Mononuclear cell (primary cell): ENCODE results near the gene SLC25A26. TPM values are rescaled to one million over a fixed set of nuclear protein-coding genes. Genes with fewer than 3 reads are reported as not detected.
"Not testable (repeated sequence)": the region's sequence is repeated elsewhere in the genome, so short reads cannot be mapped to it uniquely, and the experiment has no call there.

Experiments
- H3K27me3 ChIP-seq: 2 replicates; pipeline ENCODE4 v1.6.0; 2011; ENCODE audit warnings: low read length, control low read depth; ENCODE audit not compliant: insufficient read depth
- H3K4me1 ChIP-seq: 2 replicates; pipeline ENCODE4 v1.5.1; 2011; ENCODE audit warnings: mild to moderate bottlenecking, low read length, control low read depth; ENCODE audit not compliant: insufficient read depth
- H3K4me3 ChIP-seq: 2 replicates; pipeline ENCODE4 v1.5.1; 2011; ENCODE audit warnings: mild to moderate bottlenecking, low read length, moderate library complexity
- H3K9me3 ChIP-seq: 2 replicates; pipeline ENCODE4 v1.5.1; 2011; ENCODE audit warnings: low read depth, mild to moderate bottlenecking, control low read depth, low read length
- total RNA-seq: library from RNA; depleted of rRNA; stranded (reverse); fragments of >200 nt; gene quantifications from one replicate; pipeline ENCODE4 v1.2.3, GENCODE V29; 2012

SLC25A26 gene
- total RNA-seq, 1 donor = 30.5 TPM

DNA sequence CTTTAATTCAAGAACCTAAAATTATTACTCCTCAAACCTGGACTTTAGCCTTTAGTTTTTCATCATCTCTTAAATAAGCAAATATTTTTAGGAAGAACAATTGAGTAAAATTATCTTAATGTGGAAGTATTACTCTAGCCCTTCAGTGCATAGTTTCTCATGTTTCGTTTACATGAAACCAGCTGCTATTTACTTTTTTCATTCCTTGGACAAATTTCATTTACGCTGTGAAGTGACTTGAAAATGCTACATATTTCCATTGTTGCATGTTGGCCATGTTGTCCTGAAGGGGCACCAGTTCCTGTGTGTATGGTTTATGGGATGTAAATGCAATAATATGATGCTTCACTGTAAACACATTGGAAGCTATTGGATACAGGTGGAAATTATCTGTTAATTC lies 49.9 kb downstream of the SLC25A26 start:
- H3K27me3 ChIP-seq = no peaks in the 10 kb centered on the region
- no peak overlapping the region for H3K4me3 ChIP-seq
- H3K9me3 ChIP-seq = no peaks in the 10 kb centered on the region
- H3K4me1 ChIP-seq = peaks cover 4% of the 10 kb centered on the region

DNA sequence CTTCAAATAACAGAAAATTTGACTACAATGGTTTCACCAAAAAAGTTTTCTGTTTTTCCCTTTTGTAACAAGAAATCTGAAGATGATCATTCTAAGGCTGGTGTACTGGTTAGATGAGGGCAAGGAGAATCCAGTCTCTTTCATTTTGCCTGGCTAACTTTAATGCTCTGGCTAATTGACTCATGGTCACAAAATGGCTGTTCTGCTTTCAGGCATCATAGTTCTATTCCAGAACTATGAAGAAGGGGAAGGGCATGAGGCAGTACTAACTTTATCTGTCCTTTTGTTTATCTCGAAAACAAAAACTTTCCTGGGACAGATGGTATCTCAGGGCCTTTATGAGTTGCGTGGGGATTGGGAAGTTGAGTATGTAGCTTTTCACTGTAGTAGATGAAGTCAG lies 50.4 kb downstream of the SLC25A26 start:
- peaks cover 4% of the 10 kb centered on the region for H3K4me1 ChIP-seq

GRCh38 chr3:66272016-66272415 lies 51.2 kb downstream of the SLC25A26 start:
- no peaks in the 10 kb centered on the region for H3K27me3 ChIP-seq
- H3K9me3 ChIP-seq = no peaks in the 10 kb centered on the region
- H3K4me1 ChIP-seq = peaks cover 4% of the 10 kb centered on the region
- no peak overlapping the region for H3K4me3 ChIP-seq

More for the DNA sequence above, 50.4 kb downstream of the SLC25A26 start:
- no peaks in the 10 kb centered on the region for H3K9me3 ChIP-seq
- no peaks in the 10 kb centered on the region for H3K27me3 ChIP-seq
- no peak overlapping the region for H3K4me3 ChIP-seq

DNA sequence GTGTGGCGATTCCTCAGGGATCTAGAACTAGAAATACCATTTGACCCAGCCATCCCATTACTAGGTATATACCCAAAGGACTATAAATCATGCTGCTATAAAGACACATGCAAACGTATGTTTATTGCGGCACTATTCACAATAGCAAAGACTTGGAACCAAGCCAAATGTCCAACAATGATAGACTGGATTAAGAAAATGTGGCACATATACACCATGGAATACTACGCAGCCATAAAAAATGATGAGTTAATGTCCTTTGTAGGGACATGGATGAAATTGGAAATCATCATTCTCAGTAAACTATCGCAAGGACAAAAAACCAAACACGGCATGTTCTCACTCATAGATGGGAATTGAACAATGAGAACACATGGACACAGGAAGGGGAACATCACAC lies 54.0 kb downstream of the SLC25A26 start:
- not testable (repeated sequence) for H3K27me3 ChIP-seq, H3K4me3 ChIP-seq, H3K4me1 ChIP-seq, H3K9me3 ChIP-seq

DNA sequence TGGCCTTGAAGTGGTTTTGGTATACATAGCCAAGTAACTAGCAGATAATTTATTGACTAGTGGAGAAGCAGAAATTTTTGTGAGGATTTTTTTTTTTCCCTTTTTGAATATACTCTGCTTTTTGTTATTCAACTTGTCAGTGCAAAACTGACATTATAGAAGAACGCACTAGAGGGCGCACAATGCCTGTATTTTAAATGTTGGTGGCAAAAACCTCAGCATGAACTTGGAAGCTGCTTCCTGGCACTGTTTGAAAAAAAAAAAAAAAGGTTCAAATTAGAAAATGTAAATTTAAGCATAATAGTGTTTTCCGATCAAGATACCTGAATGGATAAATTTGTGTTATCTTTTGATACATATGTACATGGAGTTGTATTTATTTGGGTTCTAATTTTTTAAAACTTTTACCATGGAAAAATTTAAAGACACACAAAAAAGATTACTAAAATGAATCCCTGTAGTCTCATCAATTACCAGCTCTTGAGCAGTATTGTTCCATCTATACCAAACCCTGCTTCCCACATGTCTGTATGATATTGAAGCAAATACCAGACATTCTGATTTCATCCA lies 56.0 kb downstream of the SLC25A26 start:
- Histone ChIP-seq H3K9me3 (no peaks in the 10 kb centered on the region), H3K27me3 (no peaks in the 10 kb centered on the region), H3K4me1 (no peaks in the 10 kb centered on the region), H3K4me3 (no peak overlapping the region)

- Histone ChIP-seq H3K4me1 (no peaks in the 10 kb centered on the region), H3K27me3 (no peaks in the 10 kb centered on the region), H3K4me3 (no peak overlapping the region), H3K9me3 (no peaks in the 10 kb centered on the region)
Observed at GRCh38 chr3:66279168-66279567, 58.4 kb downstream of the SLC25A26 start.

GRCh38 chr3:66280304-66280703 lies 59.5 kb downstream of the SLC25A26 start:
- Histone ChIP-seq H3K27me3 (no peaks in the 10 kb centered on the region), H3K9me3 (no peaks in the 10 kb centered on the region), H3K4me3 (no peak overlapping the region), H3K4me1 (no peaks in the 10 kb centered on the region)

DNA sequence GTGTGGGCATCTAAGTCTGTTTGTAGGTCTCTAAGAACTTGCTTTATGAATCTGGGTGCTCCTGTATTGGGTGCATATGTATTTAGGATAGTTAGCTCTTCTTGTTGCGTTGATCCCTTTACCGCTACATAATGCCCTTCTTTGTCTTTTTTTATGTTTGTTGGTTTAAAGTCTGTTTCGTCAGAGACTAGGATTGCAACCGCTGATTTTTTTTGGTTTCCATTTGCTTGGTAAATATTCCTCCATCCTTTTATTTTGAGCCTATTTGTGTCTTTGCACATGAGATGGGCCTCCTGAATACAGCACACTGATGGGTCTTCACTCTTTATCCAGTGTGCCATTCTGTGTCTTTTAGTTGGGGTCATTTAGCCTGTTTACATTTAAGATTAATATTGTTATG lies 71.1 kb downstream of the SLC25A26 start:
- H3K9me3 ChIP-seq, H3K4me1 ChIP-seq: not testable (repeated sequence)

DNA sequence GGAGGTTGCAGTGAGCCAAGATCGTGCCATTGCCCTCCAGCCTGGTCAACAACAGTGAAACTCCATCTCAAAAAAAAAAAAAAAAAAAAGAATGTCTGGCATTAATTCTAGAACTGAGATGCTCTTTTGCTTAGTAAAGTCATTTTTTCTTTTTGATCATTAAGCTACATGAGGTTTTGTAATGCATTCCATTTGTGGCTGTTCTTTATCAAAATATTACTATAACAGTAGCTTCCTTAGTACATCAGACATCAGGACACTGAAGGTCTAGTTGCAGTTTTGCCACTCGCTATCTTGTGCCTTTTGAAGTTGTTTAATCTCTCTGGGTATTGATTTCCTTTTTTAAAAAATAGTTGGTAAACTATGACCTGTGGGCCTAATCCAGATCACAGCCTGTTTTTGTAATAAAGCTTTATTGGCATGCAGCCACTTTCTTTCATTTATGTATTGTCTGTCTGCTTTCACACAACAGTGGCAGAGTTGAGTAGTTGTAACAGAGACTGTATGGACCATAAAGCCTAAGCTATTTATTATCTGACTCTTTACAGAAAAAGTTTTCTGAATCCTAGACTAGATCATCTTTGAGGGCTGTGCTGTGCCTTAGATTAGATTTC lies 76.6 kb downstream of the SLC25A26 start:
- no peaks in the 10 kb centered on the region for H3K27me3 ChIP-seq
- no peaks in the 10 kb centered on the region for H3K9me3 ChIP-seq
- peaks cover 17% of the 10 kb centered on the region for H3K4me1 ChIP-seq
- H3K4me3 ChIP-seq = no peak overlapping the region

More for the DNA sequence above, 71.1 kb downstream of the SLC25A26 start:
- not testable (repeated sequence) for H3K27me3 ChIP-seq, H3K4me3 ChIP-seq

DNA sequence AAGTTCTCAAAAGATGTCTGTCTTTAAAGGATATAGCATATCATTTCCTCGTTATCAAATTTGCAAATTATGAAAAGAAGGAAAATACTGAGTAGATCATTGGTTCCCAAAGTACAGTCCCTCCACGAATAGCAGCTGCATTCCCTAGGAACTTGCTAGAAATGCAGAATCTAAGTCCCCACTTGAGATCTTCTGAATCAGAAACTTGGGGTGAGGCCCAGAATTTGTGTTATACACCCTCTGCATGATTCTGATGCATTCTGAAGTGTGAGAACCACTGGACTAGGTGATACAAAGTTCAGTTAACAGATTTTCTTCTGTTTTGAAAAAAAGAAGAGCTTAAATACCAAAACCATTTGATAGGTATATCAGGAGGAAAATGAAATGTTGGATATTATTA lies 77.1 kb downstream of the SLC25A26 start:
- Histone ChIP-seq H3K9me3 (no peaks in the 10 kb centered on the region), H3K27me3 (no peaks in the 10 kb centered on the region), H3K4me3 (no peak overlapping the region), H3K4me1 (peaks cover 22% of the 10 kb centered on the region)

DNA sequence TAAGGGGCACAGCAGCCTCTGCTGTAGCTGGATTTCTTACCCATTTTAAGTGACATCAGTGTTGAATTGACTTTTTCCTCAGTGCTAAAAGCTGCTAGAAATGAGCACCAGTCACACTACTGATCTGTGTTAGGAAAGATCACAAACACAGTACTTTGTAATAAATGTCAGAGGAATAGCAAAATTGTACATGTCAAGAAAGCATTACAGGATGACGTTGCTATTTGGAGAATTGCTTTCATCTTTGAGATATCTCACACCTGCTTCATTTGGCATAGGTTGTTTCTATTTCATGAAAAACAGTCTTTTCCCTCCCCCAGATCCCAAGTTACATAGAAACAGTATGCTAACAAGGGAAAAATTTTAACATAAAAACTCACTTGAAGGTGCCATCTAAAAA lies 77.8 kb downstream of the SLC25A26 start:
- Histone ChIP-seq H3K4me1 (peaks cover 29% of the 10 kb centered on the region), H3K9me3 (no peaks in the 10 kb centered on the region), H3K4me3 (no peak overlapping the region)

DNA sequence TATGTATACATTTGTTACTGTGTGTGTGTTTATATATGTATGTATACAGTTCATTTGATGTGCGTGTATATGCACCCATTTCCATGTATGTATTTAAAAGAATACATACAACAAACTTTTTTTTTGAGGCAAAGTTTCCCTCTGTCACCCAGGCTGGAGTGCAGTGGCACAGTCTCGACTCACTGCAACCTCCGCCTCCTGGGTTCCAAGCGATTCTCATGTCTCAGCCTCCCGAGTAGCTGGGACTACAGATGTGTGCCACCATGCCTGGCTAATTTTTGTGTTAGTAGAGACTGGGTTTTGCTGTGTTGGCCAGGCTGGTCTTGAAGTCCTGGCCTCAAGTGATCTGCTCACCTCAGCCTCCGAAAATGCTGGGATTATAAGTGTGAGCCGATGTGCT lies 78.3 kb downstream of the SLC25A26 start:
- not testable (repeated sequence) for H3K27me3 ChIP-seq, H3K4me3 ChIP-seq, H3K9me3 ChIP-seq
- H3K4me1 ChIP-seq = peaks cover 34% of the 10 kb centered on the region

More for the DNA sequence above, 77.8 kb downstream of the SLC25A26 start:
- no peaks in the 10 kb centered on the region for H3K27me3 ChIP-seq

GRCh38 chr3:66299891-66300290 lies 79.1 kb downstream of the SLC25A26 start:
- no peaks in the 10 kb centered on the region for H3K27me3 ChIP-seq
- H3K4me1 ChIP-seq = peaks cover 38% of the 10 kb centered on the region
- no peak overlapping the region for H3K4me3 ChIP-seq
- H3K9me3 ChIP-seq = no peaks in the 10 kb centered on the region

- Histone ChIP-seq H3K4me3 (no peak overlapping the region), H3K27me3 (no peaks in the 10 kb centered on the region), H3K4me1 (peaks cover 31% of the 10 kb centered on the region), H3K9me3 (no peaks in the 10 kb centered on the region)
Observed at GRCh38 chr3:66302288-66302687, 81.5 kb downstream of the SLC25A26 start.

DNA sequence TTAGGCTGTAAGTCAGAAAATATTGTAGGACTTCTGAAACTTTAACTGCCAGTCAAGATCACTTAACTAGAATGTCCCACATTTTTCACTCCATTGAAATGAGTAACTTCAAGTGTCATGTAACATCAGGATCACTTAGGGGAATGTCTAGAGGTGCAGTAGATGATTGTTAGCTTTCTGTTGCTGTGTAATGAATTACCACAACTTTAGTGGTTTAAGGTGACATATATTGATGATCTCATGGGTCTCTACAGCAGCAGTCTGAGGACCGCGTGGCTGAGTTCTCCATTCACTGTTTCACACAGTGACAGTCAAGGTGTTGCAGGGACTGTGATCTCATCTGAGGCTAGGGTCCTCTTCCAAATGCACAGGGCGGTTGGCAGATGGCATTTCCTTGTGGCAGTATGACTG lies 82.7 kb downstream of the SLC25A26 start:
- Histone ChIP-seq H3K4me3 (no peak overlapping the region), H3K9me3 (no peaks in the 10 kb centered on the region)

DNA sequence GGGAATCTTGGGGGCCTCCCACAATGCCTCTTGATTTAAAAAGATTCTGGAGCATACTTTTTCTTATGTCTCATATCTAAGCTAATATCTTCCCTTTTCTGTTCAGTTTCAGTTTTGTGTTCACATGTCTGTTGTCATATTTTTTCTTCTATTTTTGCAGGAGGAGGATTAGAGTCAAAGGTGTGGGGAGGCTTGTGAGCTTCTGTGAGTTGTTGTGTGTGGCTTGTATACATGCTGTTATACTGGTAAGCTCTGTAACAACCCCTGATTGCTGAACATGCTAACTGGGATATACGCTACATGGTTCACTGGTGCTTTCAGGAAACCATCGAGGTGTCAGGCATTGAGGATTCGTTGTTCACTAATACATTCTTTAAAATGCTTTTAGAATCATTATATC lies 83.5 kb downstream of the SLC25A26 start:
- no peak overlapping the region for H3K4me3 ChIP-seq
- H3K9me3 ChIP-seq = no peaks in the 10 kb centered on the region
- peaks cover 28% of the 10 kb centered on the region for H3K4me1 ChIP-seq
- no peaks in the 10 kb centered on the region for H3K27me3 ChIP-seq

More for the DNA sequence above, 82.7 kb downstream of the SLC25A26 start:
- Histone ChIP-seq H3K27me3 (no peaks in the 10 kb centered on the region), H3K4me1 (peaks cover 28% of the 10 kb centered on the region)
